Esophagus mucosa (tissue), 1 donor: ENCODE measurements around the gene HOXA6. TPM values are rescaled to one million over a fixed set of nuclear protein-coding genes. Genes with fewer than 3 reads are reported as not detected.

ENCODE experiments used
- ATAC-seq: fragments of 200-7000 bp; cut with Tn5 transposase; one replicate; pipeline ENCODE4 v1.9.1; 2020
- total RNA-seq: library from RNA; stranded (reverse); gene quantifications from one replicate; pipeline ENCODE4 v1.2.4, GENCODE V29; 2023
- donor health status: DM: yes; HTN: yes; CAD: no.

Gene HOXA6
- total RNA-seq, 1 donor from 2014 or later: 1.7 TPM

GRCh38 chr7:27184337-27185012 lies 36.9 kb upstream of the HOXA6 start:
- ATAC-seq: peak; percentile 3

GRCh38 chr7:27183682-27184336 lies 36.2 kb upstream of the HOXA6 start:
- ATAC-seq: no peak

GRCh38 chr7:27182861-27183681 lies 35.5 kb upstream of the HOXA6 start:
- no peak for ATAC-seq

- ATAC-seq: no peak
Observed at GRCh38 chr7:27182285-27182841, 34.8 kb upstream of the HOXA6 start.

- no peak for ATAC-seq
Observed at GRCh38 chr7:27181795-27182275, 34.3 kb upstream of the HOXA6 start.

GRCh38 chr7:27180431-27181420 lies 33.2 kb upstream of the HOXA6 start:
- no peak for ATAC-seq

- peak; percentile 60 for ATAC-seq
Observed at GRCh38 chr7:27179503-27180430, 32.2 kb upstream of the HOXA6 start.

GRCh38 chr7:27179030-27179429 lies 31.5 kb upstream of the HOXA6 start:
- ATAC-seq: no peak

GRCh38 chr7:27178366-27178765 lies 30.8 kb upstream of the HOXA6 start:
- no peak for ATAC-seq

- ATAC-seq: no peak
Observed at GRCh38 chr7:27177795-27178320, 30.3 kb upstream of the HOXA6 start.

- no peak for ATAC-seq
Observed at GRCh38 chr7:27176962-27177794, 29.6 kb upstream of the HOXA6 start.

- no peak for ATAC-seq
Observed at GRCh38 chr7:27176524-27176845, 28.9 kb upstream of the HOXA6 start.

GRCh38 chr7:27175626-27176523 lies 28.3 kb upstream of the HOXA6 start:
- no peak for ATAC-seq

GRCh38 chr7:27174874-27175625 lies 27.5 kb upstream of the HOXA6 start:
- ATAC-seq: no peak

GRCh38 chr7:27173956-27174873 lies 26.6 kb upstream of the HOXA6 start, which contains the start of gene HOXA10:
Gene HOXA10 (minus strand): TSS chr7:27174320. CDS start chr7:27174306, 14 bp downstream.
- no peak for ATAC-seq

GRCh38 chr7:27173511-27173955 lies 26.0 kb upstream of the HOXA6 start:
- peak; percentile 23 for ATAC-seq
